Left lobe of liver (tissue), 2 donors: ENCODE measurements around the gene TMEM11. TPM values are rescaled to one million over a fixed set of nuclear protein-coding genes. Genes with fewer than 3 reads are reported as not detected.

Experiments used
- ATAC-seq: fragments of 200-7000 bp; cut with Tn5 transposase; one replicate; pipeline ENCODE4 v1.9.1; 2020; ENCODE audit warnings: mild to moderate bottlenecking, moderate library complexity
- DNase-seq: peaks from one replicate; pipeline ENCODE4 v3.0.0-alpha.2; 2020; ENCODE audit warnings: low spot score
- total RNA-seq: library from RNA; stranded (reverse); gene quantifications from one replicate; pipeline ENCODE4 v1.2.1, GENCODE V29; 2021
- donor health status: DM: no; HTN: no; CAD: no; lungs with moderate emphysema.
- donor health status: DM: no; HTN: yes; CAD: no.

TMEM11 gene
- total RNA-seq, 1 donor from 2014 or later: 9.3 TPM

GRCh38 chr17:21164216-21164615 is 49.7 kb downstream of the TMEM11 start:
- ATAC-seq: no peak
- no peak for DNase-seq

- DNase-seq (no peak), ATAC-seq (no peak)
Observed at GRCh38 chr17:21163101-21163500, 50.9 kb downstream of the TMEM11 start.

- ATAC-seq (no peak), DNase-seq (no peak)
Observed at GRCh38 chr17:21162394-21162775, 51.6 kb downstream of the TMEM11 start.

DNA sequence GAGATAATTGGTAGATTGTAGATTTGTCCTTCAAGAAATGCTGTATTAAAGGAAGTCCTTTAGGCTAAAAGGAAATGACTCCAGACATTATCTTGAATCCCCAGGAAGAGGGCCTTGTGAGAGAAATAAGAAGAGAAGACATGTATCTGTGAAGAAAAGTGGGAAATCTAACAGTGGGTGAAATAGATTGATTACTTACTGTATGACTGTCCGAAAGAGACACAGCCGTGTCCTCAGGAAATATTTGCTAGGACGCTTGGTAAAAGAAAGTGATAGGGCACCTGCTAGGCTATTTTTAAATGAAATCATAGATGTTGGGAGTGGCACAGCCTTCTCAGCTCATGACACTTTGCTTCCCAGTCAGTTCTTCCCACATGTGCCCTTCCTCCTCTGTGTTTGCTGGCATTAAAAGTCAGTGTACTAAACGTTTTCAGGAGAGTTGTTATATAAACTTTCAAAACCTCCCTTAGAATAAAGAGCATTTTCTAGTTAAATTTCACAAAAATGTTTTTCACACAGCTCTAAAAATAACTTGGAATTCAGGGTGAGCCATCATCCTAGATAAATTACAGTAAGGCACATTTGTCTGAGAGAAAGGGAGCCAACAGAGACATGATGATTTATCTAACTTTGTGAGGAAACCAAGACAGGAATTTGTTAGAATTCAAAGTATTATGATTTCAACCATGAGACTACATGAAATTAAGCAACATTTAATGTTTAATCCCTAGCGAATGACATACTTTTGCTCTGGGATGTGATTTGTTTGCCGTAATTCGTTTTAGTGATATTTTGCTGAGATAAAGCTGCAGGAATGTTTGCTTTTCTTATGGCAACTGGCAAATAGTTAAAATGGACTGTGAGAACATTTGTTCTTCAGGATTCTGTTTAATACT is 52.2 kb downstream of the TMEM11 start:
- ATAC-seq (peak; percentile 59), DNase-seq (no peak)

GRCh38 chr17:21160401-21160800 is 53.6 kb downstream of the TMEM11 start:
- DNase-seq: no peak
- no peak for ATAC-seq

- no peak for ATAC-seq
- no peak for DNase-seq
Observed at GRCh38 chr17:21157586-21158370, 56.2 kb downstream of the TMEM11 start.

DNA sequence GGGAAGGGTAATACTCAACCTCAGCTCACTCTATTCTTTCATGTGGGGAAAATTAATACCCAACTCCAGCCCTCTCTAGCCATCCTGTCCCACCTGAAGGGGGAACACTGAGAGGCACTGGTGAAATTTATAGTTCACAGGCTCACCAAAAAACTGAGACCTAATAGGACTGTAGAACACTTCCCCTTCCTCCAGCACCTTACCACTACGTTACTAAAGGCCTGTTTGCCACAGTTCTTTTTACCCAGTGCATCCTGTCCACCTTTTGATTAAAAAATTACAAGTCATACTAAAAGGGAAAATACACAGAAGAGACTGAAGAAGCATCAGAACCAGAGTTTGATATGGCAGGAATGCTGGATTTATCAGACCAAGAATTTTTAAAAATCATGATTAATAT is 61.2 kb downstream of the TMEM11 start:
- no peak for DNase-seq
- ATAC-seq: no peak

DNA sequence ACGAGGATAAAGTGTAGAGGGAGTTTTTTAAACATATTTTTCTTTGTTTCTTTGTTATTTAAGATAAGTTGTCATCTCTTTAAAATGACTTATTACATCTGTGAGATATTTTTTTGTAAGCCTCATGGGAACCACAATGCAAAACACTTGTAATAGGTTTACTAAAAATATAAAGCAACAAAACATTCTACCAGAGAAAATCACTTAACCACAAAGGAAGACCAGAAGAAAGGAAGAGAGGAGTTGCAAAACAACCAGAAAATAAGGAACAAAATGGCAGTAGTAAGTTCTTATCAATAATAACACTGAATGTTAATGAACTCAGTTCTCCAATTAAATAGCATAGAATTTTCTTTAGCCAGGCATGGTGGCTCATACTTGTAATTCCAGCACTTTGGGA is 64.3 kb downstream of the TMEM11 start:
- ATAC-seq (no peak), DNase-seq (no peak)

Other genes with a start within 250 kb of the TMEM11 start
- 76.1 TPM for gene USP22, start 171.2 kb downstream of the TMEM11 start, total RNA-seq
- gene DHRS7B, start 87.2 kb downstream of the TMEM11 start, total RNA-seq: 11.0 TPM
- gene NATD1, start 39.2 kb upstream of the TMEM11 start, total RNA-seq: 5.9 TPM
- 71.5 TPM for gene MAP2K3, start 70.5 kb upstream of the TMEM11 start, total RNA-seq
- gene KCNJ12, start 162.2 kb upstream of the TMEM11 start, total RNA-seq: 1.7 TPM